ENCODE measurements around the gene SNUPN. TPM values are rescaled to one million over a fixed set of nuclear protein-coding genes. Genes with fewer than 3 reads are reported as not detected.

Gene SNUPN
- total and polyA plus RNA-seq, 10 of the 15 experiments (the other 5 are each of a cell fraction or from before 2014, with no cell fraction given): 19.0 to 50.3 (median 32.5) TPM

DNA sequence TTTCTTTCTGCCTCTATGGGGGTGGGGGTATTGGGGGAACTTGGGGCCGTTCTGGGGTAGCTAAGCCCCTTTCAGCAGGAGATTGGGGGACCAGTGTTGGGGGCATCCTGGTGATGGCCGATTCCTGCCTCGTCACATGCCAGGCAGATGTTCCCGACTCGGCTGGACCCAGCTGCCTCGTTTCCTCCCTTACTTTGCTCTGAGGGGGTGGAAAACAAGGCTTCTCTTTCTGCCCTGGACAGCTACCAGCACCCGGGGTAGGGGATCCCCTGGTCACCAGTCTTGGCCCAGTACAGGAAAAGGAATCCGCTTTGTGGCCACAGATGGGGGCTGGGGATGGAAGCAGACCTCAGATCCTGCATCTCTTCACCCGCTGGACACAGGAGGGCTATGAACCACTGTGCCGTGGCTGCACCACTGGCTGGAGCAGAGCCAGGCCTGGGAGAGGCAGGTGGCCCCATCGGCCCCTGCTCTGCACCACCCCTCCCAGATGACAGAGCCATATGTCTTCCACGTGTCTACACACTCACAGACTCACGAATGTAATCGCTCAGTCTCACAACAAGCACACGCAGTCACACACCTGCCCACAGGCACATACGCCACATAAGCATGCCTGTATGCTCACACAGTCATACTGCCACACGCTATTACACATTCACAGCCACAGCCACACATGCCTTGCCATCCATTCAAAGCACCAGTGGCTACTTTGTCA is 34.6 kb upstream of the SNUPN start:
- RAD21 ChIA-PET (ENCODE audit: unreplicated experiment): no interaction called here
- intact Hi-C loops (cut with micrococcal nuclease; ENCODE audit: unreplicated experiment): no loop called here
- no peaks in the 10 kb centered on the region; the same call in 1 of the 2 replicates for H3K4me1 ChIP-seq (ENCODE audit: control insufficient read depth, insufficient read depth, low read length)
- TF ChIP-seq POLR2AphosphoS5 (IDR thresholded peaks at IDR 0.05; ENCODE audit: low read length): no peak
- TF ChIP-seq, protein P1, sequence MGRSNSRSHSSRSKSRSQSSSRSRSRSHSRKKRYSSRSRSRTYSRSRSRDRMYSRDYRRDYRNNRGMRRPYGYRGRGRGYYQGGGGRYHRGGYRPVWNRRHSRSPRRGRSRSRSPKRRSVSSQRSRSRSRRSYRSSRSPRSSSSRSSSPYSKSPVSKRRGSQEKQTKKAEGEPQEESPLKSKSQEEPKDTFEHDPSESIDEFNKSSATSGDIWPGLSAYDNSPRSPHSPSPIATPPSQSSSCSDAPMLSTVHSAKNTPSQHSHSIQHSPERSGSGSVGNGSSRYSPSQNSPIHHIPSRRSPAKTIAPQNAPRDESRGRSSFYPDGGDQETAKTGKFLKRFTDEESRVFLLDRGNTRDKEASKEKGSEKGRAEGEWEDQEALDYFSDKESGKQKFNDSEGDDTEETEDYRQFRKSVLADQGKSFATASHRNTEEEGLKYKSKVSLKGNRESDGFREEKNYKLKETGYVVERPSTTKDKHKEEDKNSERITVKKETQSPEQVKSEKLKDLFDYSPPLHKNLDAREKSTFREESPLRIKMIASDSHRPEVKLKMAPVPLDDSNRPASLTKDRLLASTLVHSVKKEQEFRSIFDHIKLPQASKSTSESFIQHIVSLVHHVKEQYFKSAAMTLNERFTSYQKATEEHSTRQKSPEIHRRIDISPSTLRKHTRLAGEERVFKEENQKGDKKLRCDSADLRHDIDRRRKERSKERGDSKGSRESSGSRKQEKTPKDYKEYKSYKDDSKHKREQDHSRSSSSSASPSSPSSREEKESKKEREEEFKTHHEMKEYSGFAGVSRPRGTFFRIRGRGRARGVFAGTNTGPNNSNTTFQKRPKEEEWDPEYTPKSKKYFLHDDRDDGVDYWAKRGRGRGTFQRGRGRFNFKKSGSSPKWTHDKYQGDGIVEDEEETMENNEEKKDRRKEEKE (IDR thresholded peaks at IDR 0.05): no peak
- TF ChIP-seq TAF1 (IDR thresholded peaks at IDR 0.05; ENCODE audit: borderline replicate concordance, low read depth, low read length): no peak
- TF ChIP-seq, protein P2, sequence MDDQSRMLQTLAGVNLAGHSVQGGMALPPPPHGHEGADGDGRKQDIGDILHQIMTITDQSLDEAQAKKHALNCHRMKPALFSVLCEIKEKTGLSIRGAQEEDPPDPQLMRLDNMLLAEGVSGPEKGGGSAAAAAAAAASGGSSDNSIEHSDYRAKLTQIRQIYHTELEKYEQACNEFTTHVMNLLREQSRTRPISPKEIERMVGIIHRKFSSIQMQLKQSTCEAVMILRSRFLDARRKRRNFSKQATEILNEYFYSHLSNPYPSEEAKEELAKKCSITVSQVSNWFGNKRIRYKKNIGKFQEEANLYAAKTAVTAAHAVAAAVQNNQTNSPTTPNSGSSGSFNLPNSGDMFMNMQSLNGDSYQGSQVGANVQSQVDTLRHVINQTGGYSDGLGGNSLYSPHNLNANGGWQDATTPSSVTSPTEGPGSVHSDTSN (IDR thresholded peaks at IDR 0.05; ENCODE audit: insufficient replicate concordance, low read depth, low read length): peak; percentile 31
- TF ChIP-seq, protein P3, sequence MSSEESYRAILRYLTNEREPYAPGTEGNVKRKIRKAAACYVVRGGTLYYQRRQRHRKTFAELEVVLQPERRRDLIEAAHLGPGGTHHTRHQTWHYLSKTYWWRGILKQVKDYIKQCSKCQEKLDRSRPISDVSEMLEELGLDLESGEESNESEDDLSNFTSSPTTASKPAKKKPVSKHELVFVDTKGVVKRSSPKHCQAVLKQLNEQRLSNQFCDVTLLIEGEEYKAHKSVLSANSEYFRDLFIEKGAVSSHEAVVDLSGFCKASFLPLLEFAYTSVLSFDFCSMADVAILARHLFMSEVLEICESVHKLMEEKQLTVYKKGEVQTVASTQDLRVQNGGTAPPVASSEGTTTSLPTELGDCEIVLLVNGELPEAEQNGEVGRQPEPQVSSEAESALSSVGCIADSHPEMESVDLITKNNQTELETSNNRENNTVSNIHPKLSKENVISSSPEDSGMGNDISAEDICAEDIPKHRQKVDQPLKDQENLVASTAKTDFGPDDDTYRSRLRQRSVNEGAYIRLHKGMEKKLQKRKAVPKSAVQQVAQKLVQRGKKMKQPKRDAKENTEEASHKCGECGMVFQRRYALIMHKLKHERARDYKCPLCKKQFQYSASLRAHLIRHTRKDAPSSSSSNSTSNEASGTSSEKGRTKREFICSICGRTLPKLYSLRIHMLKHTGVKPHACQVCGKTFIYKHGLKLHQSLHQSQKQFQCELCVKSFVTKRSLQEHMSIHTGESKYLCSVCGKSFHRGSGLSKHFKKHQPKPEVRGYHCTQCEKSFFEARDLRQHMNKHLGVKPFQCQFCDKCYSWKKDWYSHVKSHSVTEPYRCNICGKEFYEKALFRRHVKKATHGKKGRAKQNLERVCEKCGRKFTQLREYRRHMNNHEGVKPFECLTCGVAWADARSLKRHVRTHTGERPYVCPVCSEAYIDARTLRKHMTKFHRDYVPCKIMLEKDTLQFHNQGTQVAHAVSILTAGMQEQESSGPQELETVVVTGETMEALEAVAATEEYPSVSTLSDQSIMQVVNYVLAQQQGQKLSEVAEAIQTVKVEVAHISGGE (CRISPR knock-in tag; IDR thresholded peaks at IDR 0.05): no peak
- no peak for TF ChIP-seq CBX3 (IDR thresholded peaks at IDR 0.05; ENCODE audit: borderline replicate concordance, low read depth)
- TF ChIP-seq, protein P4, sequence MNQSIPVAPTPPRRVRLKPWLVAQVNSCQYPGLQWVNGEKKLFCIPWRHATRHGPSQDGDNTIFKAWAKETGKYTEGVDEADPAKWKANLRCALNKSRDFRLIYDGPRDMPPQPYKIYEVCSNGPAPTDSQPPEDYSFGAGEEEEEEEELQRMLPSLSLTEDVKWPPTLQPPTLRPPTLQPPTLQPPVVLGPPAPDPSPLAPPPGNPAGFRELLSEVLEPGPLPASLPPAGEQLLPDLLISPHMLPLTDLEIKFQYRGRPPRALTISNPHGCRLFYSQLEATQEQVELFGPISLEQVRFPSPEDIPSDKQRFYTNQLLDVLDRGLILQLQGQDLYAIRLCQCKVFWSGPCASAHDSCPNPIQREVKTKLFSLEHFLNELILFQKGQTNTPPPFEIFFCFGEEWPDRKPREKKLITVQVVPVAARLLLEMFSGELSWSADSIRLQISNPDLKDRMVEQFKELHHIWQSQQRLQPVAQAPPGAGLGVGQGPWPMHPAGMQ (IDR thresholded peaks at IDR 0.05; ENCODE audit: borderline replicate concordance): no peak
- TF ChIP-seq SRF (IDR thresholded peaks at IDR 0.05; ENCODE audit: low read depth in 2 of 2, low read length in 2 of 2): no peak
- no peak for TF ChIP-seq DPF2 (IDR thresholded peaks at IDR 0.05)
- no peak for TF ChIP-seq NFXL1 (IDR thresholded peaks at IDR 0.05; ENCODE audit: borderline replicate concordance)
- no peak for TF ChIP-seq SMARCA5 (IDR thresholded peaks at IDR 0.05)
- TF ChIP-seq RELA (IDR thresholded peaks at IDR 0.05; ENCODE audit: borderline replicate concordance, partially characterized antibody): no peak
- TF ChIP-seq RAD51 (IDR thresholded peaks at IDR 0.05): no peak
- no peak for TF ChIP-seq ATF7 (IDR thresholded peaks at IDR 0.05; ENCODE audit: low read depth)

More for the DNA sequence above, 34.6 kb upstream of the SNUPN start:
- H3K36me3 ChIP-seq (ENCODE audit: control insufficient read depth in 2 of 2, insufficient read depth in 2 of 2, low read length in 1 of 2): no peaks in the 10 kb centered on the region
- WGBS (ENCODE audit: insufficient coverage, insufficient replicate concordance, low lambda C conversion rate, missing lambda C conversion rate): 44% methylated on average over 17 of the region's 17 CpGs
- H3K27ac ChIP-seq (ENCODE audit: control insufficient read depth, insufficient read depth): no peak overlapping the region
- H3K4me3 ChIP-seq: no peak overlapping the region
- no peak overlapping the region for H3K9ac ChIP-seq (ENCODE audit: control insufficient read depth, insufficient read depth, low read length)
- no peaks in the 10 kb centered on the region for H4K20me1 ChIP-seq (ENCODE audit: control insufficient read depth, insufficient read depth)
- in situ Hi-C loops (cut with MboI): loop anchor here (25.0 kb wide), 1 partner anchor 648 kb away; the partner anchor contains the start of gene PPCDC
- H3K79me2 ChIP-seq (ENCODE audit: control insufficient read depth, insufficient read depth, low read length): no peaks in the 10 kb centered on the region
- no peak overlapping the region for H3K4me2 ChIP-seq (ENCODE audit: control insufficient read depth, insufficient read depth)
- POLR2A ChIA-PET: no interaction called here
- DNase-seq (ENCODE audit: low read depth, low spot score) (no peak), FAIRE-seq (no peak), ATAC-seq (no peak)
- no peaks in the 10 kb centered on the region for H3K27me3 ChIP-seq (replicated peaks in 1 of 2; ENCODE audit: control insufficient read depth in 2 of 2, insufficient read depth in 2 of 2, low read length in 1 of 2)
- SMC1A ChIA-PET (ENCODE audit: uncharacterized antibody, unreplicated experiment): no interaction called here
- no TSS peak for BruUV-seq (replicated peaks)
- CTCF ChIA-PET: interaction anchor here (0.6 kb wide), 1 partner anchor 21 kb away, joined by 3 read pairs; no protein-coding TSS in a partner anchor
- H3K9me3 ChIP-seq (replicated peaks; ENCODE audit: control insufficient read depth, insufficient read depth, low read length): no peaks in the 10 kb centered on the region
- no peak overlapping the region for H2AFZ ChIP-seq (ENCODE audit: control insufficient read depth, low read depth, low read length)
